ENCODE results near the gene MPPED2.
A peak's percentile ranks its signal among the peaks of the same experiment; 100 is the strongest.
"Not testable (repeated sequence)": the region's sequence is repeated elsewhere in the genome, so short reads cannot be mapped to it uniquely, and the experiment has no call there.

Gene MPPED2

DNA sequence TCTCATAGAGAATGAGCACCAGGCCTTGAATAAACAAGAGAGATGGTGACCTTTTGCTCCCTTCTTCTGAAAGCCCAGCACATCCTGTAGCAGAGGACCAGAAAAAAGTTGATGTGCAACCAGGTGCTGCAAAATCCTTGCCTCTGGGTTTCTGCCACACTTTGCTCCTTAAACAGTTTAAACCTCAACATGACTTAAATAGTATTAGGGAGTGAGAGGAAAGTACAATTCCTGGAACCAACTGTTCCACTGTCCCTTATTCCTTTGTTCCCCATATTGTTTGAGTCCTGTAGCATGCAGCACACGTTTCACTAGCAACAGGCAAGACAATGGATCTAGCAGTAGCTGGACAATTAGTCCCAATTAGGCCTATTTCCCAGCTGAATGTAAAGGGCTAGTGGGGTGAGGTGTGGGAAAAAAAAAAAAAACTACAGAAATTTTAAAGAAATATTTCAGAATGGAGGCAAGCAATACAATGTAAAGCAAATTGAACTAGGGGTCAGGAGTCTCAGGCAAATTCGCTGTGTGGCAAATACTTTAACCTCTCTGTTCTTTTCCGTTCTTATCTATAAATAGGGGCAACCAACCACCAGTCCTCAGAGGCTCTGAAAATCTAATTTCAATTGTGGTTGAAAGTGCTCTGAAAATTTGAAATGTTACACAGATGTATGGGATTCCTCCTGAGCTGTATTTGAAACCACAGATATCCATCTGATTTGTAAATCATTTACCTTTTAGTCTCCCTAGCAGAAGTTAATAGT is 6.6 kb downstream of the MPPED2 start:
- no peak for DNase-seq

DNA sequence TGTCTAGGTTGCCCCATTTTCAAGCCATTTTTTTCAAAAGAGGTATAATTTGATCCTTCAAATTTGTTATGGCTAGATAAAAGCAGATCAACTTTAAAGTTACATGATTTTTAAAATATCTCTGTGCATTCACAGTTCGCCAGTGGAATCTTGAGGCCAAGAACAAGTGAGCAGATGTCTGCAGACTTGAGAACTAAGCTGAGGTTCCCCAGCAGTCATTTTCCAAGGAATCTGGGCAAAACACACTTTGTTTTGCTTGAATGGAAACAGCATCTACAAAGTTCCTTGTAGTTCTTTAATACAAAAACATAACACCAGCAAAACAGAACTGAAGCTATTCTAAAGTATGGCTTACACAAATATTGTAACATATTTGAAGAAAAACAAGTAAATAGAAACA is 7.7 kb downstream of the MPPED2 start:
- no peak for DNase-seq

DNA sequence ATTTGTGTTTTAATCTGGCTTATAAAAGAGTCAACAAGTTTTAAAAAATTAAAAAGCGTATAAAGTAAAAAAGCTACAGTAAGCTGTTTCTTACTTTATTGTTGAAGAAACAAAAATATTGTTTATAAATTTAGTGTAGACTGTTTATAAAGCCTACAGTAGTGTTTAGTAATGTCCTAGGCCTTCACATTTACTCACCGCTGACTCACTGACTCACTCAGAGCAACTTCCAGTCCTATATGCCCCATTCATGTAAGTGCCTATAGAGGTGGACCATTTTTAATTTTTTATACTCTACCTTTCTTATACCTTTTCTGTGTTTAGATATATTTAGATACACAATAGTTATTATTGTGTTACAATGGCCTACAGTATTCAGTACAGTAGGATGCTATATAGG is 12.2 kb downstream of the MPPED2 start:
- no peak for DNase-seq

DNA sequence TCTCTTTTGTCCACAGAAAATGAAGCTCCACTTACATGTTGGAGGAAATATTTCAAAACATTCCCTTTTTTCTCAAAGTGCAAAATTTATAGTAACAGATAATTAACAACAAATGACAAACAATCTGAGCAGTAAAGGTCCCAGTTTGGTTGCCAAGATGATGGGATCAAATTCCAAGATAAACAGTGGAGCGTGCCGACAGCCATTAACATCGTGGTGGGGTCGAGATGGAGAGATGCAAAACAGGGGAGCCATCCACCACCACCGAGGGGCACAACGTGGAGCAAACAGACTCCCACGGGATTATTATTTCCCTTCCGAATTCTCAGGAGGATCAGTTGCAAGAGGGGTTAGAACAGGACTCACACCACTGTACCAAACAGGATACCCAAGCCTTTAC is 17.2 kb downstream of the MPPED2 start:
- no peak for DNase-seq

DNA sequence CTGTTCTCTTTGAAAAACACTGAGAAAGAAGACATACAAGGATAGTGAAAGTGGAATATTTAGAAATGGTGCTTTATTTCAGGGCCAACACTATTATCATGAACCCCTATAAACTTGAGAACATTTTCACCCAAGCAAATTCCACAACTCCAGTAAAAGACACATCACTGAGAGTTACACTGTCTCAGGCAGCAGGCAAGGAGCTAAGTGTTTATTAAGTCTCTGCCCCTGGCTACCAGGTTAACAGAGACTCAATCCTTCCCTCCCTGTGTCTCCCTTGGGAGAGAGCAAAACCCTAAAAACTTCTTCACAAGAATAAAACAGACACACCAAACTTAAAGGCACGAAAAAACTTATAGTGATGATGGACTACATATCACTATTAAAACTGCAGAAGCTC is 18.5 kb downstream of the MPPED2 start:
- no peak for DNase-seq

DNA sequence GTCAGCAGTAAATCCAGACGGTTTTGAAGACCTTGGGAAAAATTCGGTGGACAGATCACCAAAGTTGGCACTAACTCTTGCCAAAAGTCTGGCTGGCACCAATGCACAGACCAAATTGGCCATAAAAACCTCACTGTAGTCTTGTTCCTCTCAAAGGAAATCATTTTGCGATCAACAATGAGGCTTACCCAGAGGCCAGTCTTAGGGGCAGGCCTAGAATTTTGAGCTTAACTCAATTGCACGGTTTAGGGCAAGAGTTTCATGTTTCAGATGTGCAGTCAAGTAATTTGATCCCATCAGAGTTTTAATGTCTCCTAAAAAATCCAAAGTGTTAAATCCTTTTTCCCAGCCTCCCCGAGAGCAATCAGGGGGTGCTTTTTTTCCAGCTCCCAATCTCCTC is 19.0 kb downstream of the MPPED2 start:
- no peak for DNase-seq

DNA sequence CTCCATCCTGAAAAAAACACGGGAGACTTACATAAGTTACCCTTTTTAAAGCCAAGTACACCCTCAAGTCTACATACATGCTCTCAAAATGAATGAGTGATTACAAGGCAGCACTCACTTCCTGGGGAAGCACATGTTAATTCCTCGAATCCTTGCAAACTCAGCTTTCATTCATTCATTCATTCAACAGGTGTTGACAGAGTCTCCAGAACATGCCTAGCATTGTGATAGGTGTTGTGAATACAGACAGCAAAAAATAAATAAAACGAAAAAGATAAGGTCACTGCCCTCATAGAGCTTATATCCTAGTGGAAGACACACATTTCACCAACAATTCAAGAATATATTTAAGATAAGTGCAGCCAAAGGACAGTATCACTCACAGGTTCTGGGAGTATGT is 19.7 kb downstream of the MPPED2 start:
- DNase-seq: no peak

DNA sequence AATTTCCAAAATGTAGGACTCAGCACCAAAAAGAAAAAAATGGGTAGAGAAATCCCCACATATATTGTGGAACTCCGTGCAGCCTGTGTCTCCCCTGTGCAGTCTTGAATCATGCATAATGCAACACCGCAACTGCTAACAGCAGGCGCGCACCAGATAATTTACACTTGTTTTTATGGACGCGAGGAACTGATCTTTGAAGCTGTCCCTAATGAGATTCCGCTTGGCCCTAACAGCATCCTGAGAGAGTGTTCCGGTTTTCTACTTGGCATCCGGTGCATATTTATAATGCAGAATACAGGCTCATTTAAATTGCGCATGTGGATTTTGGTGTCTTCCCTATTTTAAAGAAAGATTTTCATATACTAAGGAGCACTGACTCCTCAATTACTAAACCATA is 21.1 kb downstream of the MPPED2 start:
- DNase-seq: peak in 2 of 56 donors; percentile 14 to 18

DNA sequence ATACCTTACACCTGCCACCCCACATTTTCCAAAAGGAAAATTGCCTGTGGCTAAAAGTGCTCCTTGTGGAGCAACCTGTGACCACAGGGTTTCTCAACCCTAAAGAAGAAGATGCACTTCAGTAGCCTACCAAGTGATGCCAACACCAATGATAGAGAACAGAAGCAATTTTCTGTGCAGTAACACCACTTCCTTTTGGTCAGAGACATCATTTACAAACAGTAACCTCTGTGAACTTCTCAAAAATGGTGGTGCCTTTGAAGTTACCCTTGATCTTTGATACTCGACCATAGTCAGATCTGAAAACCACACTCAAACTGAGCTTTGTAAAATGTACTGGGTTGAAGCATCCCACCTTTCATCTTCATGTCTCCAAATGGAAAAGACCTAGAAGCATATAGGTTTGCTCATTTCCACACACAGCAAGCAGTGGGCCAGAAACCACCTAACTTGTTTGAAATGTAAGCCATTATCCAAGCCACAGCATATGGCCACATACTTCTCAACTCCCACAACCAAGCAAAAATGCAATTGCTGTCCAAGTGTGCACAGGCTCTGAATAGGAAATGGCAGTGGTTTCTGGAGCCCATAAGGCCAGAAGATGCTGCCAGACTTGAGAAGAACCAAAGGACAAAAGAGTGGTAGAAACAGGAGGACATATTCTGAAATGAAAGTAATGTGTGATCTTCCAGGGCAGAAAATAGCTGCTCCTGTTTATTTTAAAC is 24.3 kb downstream of the MPPED2 start:
- no peak for DNase-seq

DNA sequence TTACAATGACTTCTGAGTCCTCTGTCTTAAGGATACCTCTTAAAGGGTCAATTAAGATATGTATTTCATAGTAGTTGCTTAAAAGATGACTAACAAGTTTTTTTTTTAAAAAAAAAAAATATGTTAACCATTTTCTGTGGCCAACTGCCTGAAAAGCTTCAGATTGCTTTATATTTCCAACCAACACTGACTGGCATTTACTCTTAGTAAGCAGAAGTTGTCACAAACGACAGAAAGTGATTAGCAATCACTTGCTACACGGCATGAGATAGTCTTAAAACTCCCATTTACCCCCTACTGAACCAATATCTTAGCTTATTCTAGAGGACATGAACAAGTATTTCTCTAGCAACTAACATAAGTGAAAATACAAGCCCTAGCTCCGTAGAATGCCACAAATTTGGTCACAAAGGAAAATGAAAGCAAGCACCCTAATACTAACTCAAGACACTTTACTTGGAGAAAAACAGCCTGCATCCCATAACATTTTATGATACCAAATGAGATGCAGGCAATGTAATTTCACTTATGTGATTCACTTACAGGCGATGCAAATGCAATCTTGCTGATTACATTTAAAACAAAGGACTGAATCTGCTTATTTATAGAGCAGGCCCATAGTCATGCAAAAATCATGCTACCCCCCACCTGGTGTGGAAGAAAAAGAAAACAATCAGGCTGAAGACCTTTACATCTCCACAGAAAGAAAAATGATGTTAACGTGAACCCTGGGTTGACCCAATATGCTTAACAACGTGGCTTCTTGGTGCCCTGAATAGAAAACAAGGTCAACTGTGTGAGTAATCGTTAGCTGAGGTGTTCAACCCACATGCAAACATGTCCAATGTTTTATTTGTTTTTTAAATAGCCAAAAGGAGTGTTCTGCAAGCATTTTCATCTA is 25.7 kb downstream of the MPPED2 start:
- DNase-seq: no peak

DNA sequence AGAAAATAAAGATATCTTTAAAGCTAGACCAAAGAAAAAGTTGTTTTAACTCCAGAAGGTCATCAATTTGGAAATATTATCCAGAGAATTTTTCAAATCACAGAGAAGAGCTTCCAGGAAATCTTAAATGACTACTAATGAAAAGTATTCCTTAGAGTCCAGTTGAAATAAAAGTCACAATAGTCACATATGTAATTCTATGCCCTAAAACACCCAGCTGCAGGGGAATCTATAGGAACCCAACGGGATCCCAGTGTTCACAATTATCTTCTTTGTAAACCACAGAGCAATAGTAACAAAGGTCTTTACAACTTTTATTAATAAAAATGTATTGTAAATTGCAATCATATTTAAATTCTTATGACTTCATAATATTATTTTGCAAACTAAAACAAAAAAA is 27.1 kb downstream of the MPPED2 start:
- DNase-seq: no peak

DNA sequence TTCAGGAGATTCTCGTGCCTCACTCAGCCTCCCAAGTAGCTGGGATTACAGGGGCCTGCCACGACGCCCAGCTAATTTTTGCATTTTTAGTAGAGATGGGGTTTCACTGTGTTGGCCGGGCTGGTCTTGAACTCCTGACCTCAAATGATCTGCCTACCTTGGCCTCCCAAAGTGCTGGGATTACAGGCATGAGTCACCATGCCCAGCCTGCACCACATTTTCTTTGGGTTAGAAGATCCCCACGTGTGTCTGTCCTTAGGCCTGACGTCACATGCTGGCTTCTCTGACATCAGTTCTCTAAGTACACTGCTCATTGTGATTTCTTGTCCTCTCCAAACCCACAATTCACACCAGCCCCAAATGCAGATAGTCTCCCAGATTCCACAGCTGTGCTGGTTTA is 31.6 kb downstream of the MPPED2 start:
- DNase-seq: not testable (repeated sequence)

DNA sequence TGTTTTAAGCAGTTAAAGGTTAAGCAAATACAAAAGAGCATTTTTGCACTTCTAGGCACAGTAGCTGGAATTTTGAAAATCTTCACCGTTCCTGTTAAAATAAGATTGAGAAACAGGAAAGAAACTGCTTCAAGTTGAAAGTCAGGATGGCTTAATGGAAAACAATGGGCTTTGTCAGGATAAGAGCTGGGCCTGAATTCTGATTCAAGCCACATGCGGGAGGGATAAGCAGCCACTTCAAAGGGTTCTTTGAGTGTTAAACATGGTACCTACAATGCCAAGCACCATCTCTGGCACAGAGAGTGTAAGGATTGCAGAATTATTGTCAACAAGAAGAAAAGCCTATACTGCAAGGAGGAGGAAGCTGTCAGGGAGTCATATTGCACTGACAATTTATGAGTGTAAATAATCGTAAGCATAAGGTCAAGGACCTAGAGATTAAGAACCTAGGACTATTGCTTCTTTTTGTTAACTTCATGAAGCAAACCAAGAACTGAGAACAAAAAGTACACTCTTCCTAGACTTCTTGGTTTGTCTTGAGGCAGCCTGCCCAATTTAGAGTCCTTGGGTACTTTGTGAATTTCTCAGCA is 32.5 kb downstream of the MPPED2 start:
- no peak for DNase-seq

DNA sequence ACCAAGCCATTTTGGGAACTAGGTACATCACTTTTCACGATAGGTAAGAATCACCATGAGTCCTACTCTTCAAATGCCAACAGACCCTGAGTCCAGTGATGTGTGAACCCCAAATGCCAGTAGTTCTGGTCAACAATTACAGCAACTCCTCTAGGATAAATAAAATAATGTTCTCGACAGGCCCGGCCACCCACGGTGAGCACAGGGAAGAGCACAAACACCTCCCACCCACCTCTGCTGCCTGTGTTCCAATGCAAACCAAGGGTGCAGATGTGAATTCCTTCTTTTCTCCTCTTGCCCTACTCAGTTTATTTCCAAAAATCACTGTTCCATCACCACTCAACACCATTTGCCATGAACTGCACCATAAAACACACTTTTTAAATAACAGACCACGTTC is 33.3 kb downstream of the MPPED2 start:
- DNase-seq: no peak

DNA sequence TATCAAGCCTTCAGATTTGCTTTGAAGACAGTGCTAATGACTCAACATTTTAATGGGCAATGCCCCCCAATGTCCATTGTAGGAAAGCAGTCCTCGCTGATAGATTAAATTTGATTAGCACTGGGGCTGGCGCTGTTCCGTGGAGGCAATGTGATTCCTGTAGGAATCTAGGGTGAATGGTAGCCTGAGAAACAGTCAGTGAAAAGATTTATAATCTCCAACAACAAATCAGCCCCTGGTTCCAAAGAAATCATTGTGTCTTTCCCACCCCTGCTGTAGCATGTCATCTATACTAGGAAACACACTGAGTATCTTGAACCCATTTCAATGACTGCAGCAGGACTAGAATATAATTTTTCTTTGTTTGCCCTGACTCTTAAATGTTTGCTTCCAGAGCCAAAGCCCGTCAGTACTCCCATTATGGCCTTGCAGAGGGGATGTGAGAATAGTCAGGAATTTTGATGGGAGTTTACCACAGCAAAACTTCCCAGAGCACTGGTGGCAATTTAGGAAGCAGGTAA is 36.1 kb downstream of the MPPED2 start:
- no peak for DNase-seq

DNA sequence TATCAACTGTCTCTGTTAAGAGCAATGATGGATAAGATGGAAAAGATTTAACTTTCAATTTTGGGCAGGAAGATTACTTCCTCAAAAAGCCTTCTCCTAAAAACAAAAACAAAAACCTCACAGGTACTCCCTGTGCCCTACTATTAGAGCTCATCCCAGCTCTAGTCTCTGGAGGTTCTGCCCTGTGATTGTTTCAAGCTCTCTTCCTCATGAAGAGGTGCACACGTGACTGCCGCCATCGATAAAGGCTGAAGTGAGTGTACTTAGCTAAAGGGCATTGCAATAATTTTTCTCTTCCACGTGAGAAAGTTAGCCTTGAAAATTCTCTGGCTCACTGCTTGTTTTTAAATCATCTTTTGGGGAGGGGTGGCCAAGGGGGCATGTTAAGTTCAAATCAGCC is 36.6 kb downstream of the MPPED2 start:
- DNase-seq: no peak

DNA sequence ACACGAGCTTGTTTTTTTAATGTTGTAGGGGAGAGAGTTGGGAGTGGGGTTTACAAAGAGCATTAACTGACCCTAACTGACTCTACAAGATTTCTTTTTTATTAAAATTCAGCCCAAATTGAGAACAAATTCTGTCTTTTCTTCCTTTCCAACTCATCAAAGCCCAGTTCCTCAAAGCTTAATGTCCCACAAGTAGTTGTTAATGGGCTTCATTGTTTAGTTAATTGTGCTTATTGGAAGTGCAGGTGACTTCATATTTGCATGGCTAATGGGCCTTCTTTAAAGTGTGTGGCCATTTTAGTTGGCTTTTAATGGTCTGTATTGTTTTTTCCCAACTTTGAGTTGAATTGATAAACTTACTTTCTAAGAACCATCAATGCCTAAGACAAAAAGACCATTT is 39.8 kb downstream of the MPPED2 start:
- no peak for DNase-seq

DNA sequence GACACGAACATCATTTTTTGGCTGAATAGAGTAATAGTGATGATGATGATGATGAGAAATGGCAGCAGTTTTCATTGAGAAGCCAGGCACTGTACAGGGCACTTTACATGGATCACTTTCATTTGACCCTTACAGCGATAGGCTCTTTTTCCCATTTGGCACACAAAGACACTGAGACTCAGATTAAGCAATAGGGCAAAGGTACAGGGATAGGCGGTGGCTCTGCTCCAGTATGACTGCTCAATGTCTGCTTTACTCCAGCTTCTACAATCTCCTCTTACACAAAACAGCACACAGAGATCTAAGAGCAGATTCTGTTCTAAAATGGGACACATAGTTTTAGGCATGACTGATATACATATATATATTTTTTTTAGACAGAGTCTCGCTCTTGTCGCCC is 40.6 kb downstream of the MPPED2 start:
- no peak for DNase-seq

DNA sequence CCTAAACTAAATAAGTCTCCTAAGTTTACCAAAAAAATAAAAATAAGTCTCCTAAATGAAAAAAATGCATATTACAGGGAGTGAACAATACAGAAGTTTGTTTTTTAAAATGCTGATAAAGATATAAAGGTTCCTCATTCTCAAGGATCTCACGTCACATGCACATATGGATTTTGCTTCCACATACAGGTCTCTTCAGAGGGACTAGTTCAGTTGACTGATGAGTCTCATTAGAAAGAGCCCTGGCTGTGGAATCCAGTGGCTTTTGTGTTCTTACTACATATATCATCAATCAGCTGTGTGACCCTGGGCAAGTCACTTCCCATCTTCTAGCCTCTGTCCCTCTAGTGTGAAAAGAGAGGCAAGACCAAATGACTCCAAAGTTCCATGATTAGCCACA is 43.1 kb downstream of the MPPED2 start:
- no peak for DNase-seq

DNA sequence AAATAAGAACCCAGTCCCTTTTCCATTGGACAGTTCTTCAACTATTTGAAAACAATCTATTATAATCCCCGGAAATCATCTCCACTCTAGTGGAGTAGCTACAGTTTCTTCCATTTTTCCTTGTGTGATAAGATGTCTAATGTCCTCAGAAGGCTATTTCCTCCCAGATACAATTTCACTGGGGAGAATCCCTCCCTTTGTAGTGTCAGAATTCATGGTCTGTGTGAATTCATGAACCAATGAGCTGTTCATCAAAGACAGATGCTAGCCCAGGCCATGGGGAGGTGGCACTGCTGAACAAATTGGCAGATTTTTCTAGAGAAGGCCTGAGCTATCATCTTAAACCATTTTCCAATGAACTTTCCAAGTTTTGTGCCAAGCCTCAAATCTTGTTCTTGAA is 45.4 kb downstream of the MPPED2 start:
- DNase-seq: no peak

DNA sequence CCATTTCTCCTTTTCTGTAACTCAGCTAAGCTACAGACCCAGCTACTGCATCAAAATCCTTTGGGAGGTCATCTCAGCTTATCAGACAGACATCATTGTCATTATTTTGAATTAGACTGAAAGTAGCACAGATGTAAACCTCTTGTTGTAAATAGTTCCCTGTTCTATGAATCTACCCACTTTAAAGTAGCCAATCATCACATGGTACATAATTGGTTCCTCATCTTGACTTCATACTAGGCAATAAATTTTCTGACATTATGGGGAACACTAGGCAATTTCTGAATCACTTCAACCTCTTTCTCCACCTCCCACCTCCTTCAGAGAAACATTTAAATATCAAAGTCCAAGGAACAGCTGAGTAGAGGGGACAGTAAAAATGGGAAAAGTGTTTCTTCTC is 47.9 kb downstream of the MPPED2 start:
- DNase-seq: no peak

DNA sequence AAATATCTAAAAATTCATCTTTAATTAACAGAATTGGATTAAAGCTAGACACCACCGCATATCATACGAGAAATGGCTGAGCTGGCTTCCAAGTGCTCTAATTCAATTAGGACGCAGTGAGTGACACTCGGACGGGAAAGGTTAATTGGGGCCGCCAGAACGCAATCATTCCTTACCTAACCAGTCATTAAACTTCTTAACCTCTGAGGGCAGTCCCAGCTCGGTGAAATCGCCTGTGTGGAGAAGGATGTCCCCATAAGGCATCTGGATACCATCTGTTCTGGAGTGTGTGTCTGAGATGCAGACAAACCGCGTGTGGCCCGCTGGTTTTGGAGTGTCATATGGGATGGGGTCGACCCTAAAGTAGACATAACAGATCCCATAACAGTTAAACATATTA is 50.3 kb downstream of the MPPED2 start:
- no peak for DNase-seq
